ENCODE results near the gene TLE5.
"Not testable (repeated sequence)": the region's sequence is repeated elsewhere in the genome, so short reads cannot be mapped to it uniquely, and the experiment has no call there.

TLE5 gene

GRCh38 chr19:3020321-3020960, 41.9 kb downstream of the TLE5 start:
- no peak for DNase-seq

GRCh38 chr19:3019211-3019854, 43.0 kb downstream of the TLE5 start:
- DNase-seq = no peak

GRCh38 chr19:3017923-3018322, 44.4 kb downstream of the TLE5 start:
- DNase-seq = no peak

- no peak for DNase-seq
These were observed 46.9 kb downstream of the TLE5 start for GRCh38 chr19:3015126-3016057.

GRCh38 chr19:3014135-3014534, 48.2 kb downstream of the TLE5 start:
- no peak for DNase-seq

GRCh38 chr19:3013263-3013725, 49.0 kb downstream of the TLE5 start:
- no peak for DNase-seq

GRCh38 chr19:3012621-3013262, 49.6 kb downstream of the TLE5 start:
- DNase-seq = no peak

GRCh38 chr19:3012059-3012458, 50.2 kb downstream of the TLE5 start:
- DNase-seq = not testable (repeated sequence)

GRCh38 chr19:3010871-3011270, 51.4 kb downstream of the TLE5 start:
- no peak for DNase-seq

- DNase-seq = no peak
These were observed 53.3 kb downstream of the TLE5 start for GRCh38 chr19:3008994-3009393.

GRCh38 chr19:3007975-3008374, 54.3 kb downstream of the TLE5 start:
- no peak for DNase-seq

GRCh38 chr19:3006075-3006767, 56.1 kb downstream of the TLE5 start:
- peak; percentile 61 for DNase-seq

- no peak for DNase-seq
These were observed 57.0 kb downstream of the TLE5 start for GRCh38 chr19:3005345-3005744.

GRCh38 chr19:3004522-3004921, 57.8 kb downstream of the TLE5 start:
- DNase-seq = no peak

- no peak for DNase-seq
These were observed 59.2 kb downstream of the TLE5 start for GRCh38 chr19:3003046-3003445.
